ENCODE results near the gene TFG.

Gene TFG

GRCh38 chr3:100717637-100718487 lies 8.6 kb downstream of the TFG start:
- Histone ChIP-seq H3K79me2 (ENCODE audit: low read length) (peaks cover 95% of the 10 kb centered on the region), H3K4me3 (ENCODE audit: low read length) (no peak overlapping the region), H4K20me1 (ENCODE audit: insufficient read depth, low read length) (peaks cover 34% of the 10 kb centered on the region), H3K4me2 (ENCODE audit: low read depth, low read length) (no peak overlapping the region), H3K36me3 (replicated peaks; ENCODE audit: insufficient read depth, low read length) (peaks cover 33% of the 10 kb centered on the region), H3F3A (ENCODE audit: insufficient read depth, low read length) (no peaks in the 10 kb centered on the region), H3K27ac (ENCODE audit: low read length) (no peak overlapping the region), H3K9me3 (replicated peaks; ENCODE audit: insufficient read depth, low read length) (no peaks in the 10 kb centered on the region), H3K9ac (ENCODE audit: low read length) (no peak overlapping the region), H3K4me1 (ENCODE audit: low read length) (no peaks in the 10 kb centered on the region), H3K9me2 (replicated peaks; ENCODE audit: insufficient read depth, low read length) (no peaks in the 10 kb centered on the region), H3K27me3 (replicated peaks; ENCODE audit: insufficient read depth, low read length) (no peaks in the 10 kb centered on the region), H2AFZ (ENCODE audit: low read length) (no peak overlapping the region)
- DNase-seq, result no peak
- TF ChIP-seq EZH2phosphoT487 (IDR thresholded peaks at IDR 0.05; ENCODE audit: low read length) (no peak), EZH2 (optimal IDR thresholded peaks at IDR 0.05; ENCODE audit: low read depth, low read length) (no peak)
- TF ChIP-seq, protein P1, sequence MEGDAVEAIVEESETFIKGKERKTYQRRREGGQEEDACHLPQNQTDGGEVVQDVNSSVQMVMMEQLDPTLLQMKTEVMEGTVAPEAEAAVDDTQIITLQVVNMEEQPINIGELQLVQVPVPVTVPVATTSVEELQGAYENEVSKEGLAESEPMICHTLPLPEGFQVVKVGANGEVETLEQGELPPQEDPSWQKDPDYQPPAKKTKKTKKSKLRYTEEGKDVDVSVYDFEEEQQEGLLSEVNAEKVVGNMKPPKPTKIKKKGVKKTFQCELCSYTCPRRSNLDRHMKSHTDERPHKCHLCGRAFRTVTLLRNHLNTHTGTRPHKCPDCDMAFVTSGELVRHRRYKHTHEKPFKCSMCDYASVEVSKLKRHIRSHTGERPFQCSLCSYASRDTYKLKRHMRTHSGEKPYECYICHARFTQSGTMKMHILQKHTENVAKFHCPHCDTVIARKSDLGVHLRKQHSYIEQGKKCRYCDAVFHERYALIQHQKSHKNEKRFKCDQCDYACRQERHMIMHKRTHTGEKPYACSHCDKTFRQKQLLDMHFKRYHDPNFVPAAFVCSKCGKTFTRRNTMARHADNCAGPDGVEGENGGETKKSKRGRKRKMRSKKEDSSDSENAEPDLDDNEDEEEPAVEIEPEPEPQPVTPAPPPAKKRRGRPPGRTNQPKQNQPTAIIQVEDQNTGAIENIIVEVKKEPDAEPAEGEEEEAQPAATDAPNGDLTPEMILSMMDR (IDR thresholded peaks at IDR 0.05; ENCODE audit: low read length), result no peak

- Histone ChIP-seq H3K4me1 (ENCODE audit: low read length) (no peaks in the 10 kb centered on the region), H3K36me3 (replicated peaks; ENCODE audit: insufficient read depth, low read length) (peaks cover 33% of the 10 kb centered on the region), H3K27ac (ENCODE audit: low read length) (no peak overlapping the region), H3K4me3 (ENCODE audit: low read length) (no peak overlapping the region), H3K9me2 (replicated peaks; ENCODE audit: insufficient read depth, low read length) (no peaks in the 10 kb centered on the region), H3K4me2 (ENCODE audit: low read depth, low read length) (no peak overlapping the region), H3K9me3 (replicated peaks; ENCODE audit: insufficient read depth, low read length) (no peaks in the 10 kb centered on the region), H3K9ac (ENCODE audit: low read length) (no peak overlapping the region), H3K79me2 (ENCODE audit: low read length) (peaks cover 92% of the 10 kb centered on the region), H4K20me1 (ENCODE audit: insufficient read depth, low read length) (peaks cover 27% of the 10 kb centered on the region), H3F3A (ENCODE audit: insufficient read depth, low read length) (no peaks in the 10 kb centered on the region), H3K27me3 (replicated peaks; ENCODE audit: insufficient read depth, low read length) (no peaks in the 10 kb centered on the region), H2AFZ (ENCODE audit: low read length) (no peak overlapping the region)
- no peak for DNase-seq
- no peak for TF ChIP-seq EZH2 (optimal IDR thresholded peaks at IDR 0.05; ENCODE audit: low read depth, low read length)
- TF ChIP-seq EZH2phosphoT487 (IDR thresholded peaks at IDR 0.05; ENCODE audit: low read length), result no peak
- TF ChIP-seq, protein P1 (IDR thresholded peaks at IDR 0.05; ENCODE audit: low read length), result no peak
These were observed 9.8 kb downstream of the TFG start for GRCh38 chr3:100719136-100719535.

DNA sequence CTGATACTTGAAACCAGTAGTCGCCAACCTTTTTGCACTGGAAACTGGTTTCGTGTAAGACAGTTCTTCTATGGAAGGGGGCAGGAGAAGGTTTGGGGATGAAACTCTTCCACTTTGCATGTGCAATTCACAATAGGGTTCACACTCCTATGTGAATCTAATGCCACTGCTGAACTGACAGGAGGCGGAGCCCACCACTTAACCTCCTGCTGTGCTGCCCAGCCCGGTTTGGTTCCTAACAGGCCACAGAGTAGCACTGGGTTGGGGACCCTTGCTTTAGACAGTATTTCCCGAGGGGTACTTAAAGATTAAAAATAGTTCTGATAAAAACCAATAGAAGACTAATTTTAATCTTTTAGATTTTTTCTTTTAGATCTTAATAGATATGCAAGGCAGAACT lies 11.1 kb downstream of the TFG start:
- no peaks in the 10 kb centered on the region for H3K27me3 ChIP-seq (replicated peaks; ENCODE audit: insufficient read depth, low read length)
- no peak for DNase-seq
- H2AFZ ChIP-seq (ENCODE audit: low read length), result no peak overlapping the region
- no peak overlapping the region for H3K27ac ChIP-seq (ENCODE audit: low read length)
- no peaks in the 10 kb centered on the region for H3K9me2 ChIP-seq (replicated peaks; ENCODE audit: insufficient read depth, low read length)
- H3K4me3 ChIP-seq (ENCODE audit: low read length), result no peak overlapping the region
- H3K9me3 ChIP-seq (replicated peaks; ENCODE audit: insufficient read depth, low read length), result no peaks in the 10 kb centered on the region
- TF ChIP-seq EZH2phosphoT487 (IDR thresholded peaks at IDR 0.05; ENCODE audit: low read length), result no peak
- TF ChIP-seq EZH2 (optimal IDR thresholded peaks at IDR 0.05; ENCODE audit: low read depth, low read length), result no peak
- TF ChIP-seq, protein P1 (IDR thresholded peaks at IDR 0.05; ENCODE audit: low read length), result no peak
- H3K79me2 ChIP-seq (ENCODE audit: low read length), result peaks cover 85% of the 10 kb centered on the region
- H3K36me3 ChIP-seq (replicated peaks; ENCODE audit: insufficient read depth, low read length), result peaks cover 26% of the 10 kb centered on the region
- H3K9ac ChIP-seq (ENCODE audit: low read length), result no peak overlapping the region
- H3K4me2 ChIP-seq (ENCODE audit: low read depth, low read length), result no peak overlapping the region
- H3K4me1 ChIP-seq (ENCODE audit: low read length), result no peaks in the 10 kb centered on the region
- H4K20me1 ChIP-seq (ENCODE audit: insufficient read depth, low read length), result peaks cover 21% of the 10 kb centered on the region
- no peaks in the 10 kb centered on the region for H3F3A ChIP-seq (ENCODE audit: insufficient read depth, low read length)

Data from MM.1S (cell line).